Smooth muscle cell (in vitro differentiated cells): ENCODE data around the gene NOL8. TPM values are rescaled to one million over a fixed set of nuclear protein-coding genes. Genes with fewer than 3 reads are reported as not detected.

Experiments
- DNase-seq: peaks from one replicate; lab custom pipeline; 2025; ENCODE audit not compliant: unreplicated experiment; lab: John Stamatoyannopoulos, UW
- H2AFZ ChIP-seq: fragments of 200-600 bp; sonication (generic); 2 replicates; pipeline ENCODE4 v1.6.0; 2016; ENCODE audit warnings: antibody characterized with exemption, low read depth, mild to moderate bottlenecking
- H3F3A ChIP-seq: fragments of 200-600 bp; sonication (generic); 2 replicates; pipeline ENCODE4 v1.6.0; 2017; ENCODE audit warnings: antibody characterized with exemption, low read depth
- H3K27ac ChIP-seq: fragments of 200-600 bp; sonication (generic); 2 replicates; pipeline ENCODE4 v1.5.1; 2016; ENCODE audit warnings: low read depth, mild to moderate bottlenecking
- H3K27me3 ChIP-seq: fragments of 200-600 bp; sonication (generic); 2 replicates; pipeline ENCODE4 v1.6.1; 2016; ENCODE audit warnings: low read depth, mild to moderate bottlenecking
- H3K36me3 ChIP-seq: fragments of 200-600 bp; sonication (generic); 2 replicates; pipeline ENCODE4 v1.5.1; 2016; ENCODE audit warnings: low read depth
- H3K4me1 ChIP-seq: fragments of 200-600 bp; sonication (generic); 2 replicates; pipeline ENCODE4 v1.5.1; 2016; ENCODE audit warnings: low read depth
- H3K4me2 ChIP-seq: fragments of 200-600 bp; sonication (generic); 2 replicates; pipeline ENCODE4 v1.6.0; 2016; ENCODE audit warnings: mild to moderate bottlenecking
- H3K4me3 ChIP-seq: fragments of 200-600 bp; sonication (generic); 2 replicates; pipeline ENCODE4 v1.5.1; 2016; ENCODE audit warnings: mild to moderate bottlenecking
- H3K79me2 ChIP-seq: fragments of 200-600 bp; sonication (generic); 2 replicates; pipeline ENCODE4 v1.6.0; 2016; ENCODE audit warnings: low read depth, mild to moderate bottlenecking
- H3K9ac ChIP-seq: fragments of 200-600 bp; sonication (generic); 2 replicates; pipeline ENCODE4 v1.6.0; 2016; ENCODE audit warnings: low read depth
- H3K9me3 ChIP-seq: fragments of 200-600 bp; sonication (generic); replicated peaks from 2 replicates; pipeline ENCODE4 v1.5.1; 2016; ENCODE audit warnings: low read depth
- H4K20me1 ChIP-seq: fragments of 200-600 bp; sonication (generic); 2 replicates; pipeline ENCODE4 v1.6.0; 2016; ENCODE audit warnings: low read depth
- CTCF ChIP-seq: fragments of 200-600 bp; sonication (generic); IDR thresholded peaks from 2 replicates; pipeline ENCODE4 v1.5.1; 2017; ENCODE audit warnings: borderline replicate concordance, mild to moderate bottlenecking, antibody characterized with exemption; ENCODE audit not compliant: insufficient read depth, poor library complexity, severe bottlenecking
- WGBS: methylation state at CpG from one replicate; pipeline ENCODE4 v1.1.7; 2016; ENCODE audit warnings: low lambda C conversion rate; 5-methylcytosine and 5-hydroxymethylcytosine counted together
- polyA plus RNA-seq: library from polyadenylated mRNA; unstranded; fragments of >200 nt; fragmentation: Nextera tagmentation; extraction: Ambion mirVana; gene quantifications from 2 replicates; pipeline ENCODE4 v1.2.1, GENCODE V29; 2016
- total RNA-seq: library from RNA; depleted of rRNA; stranded (reverse); fragments of >200 nt; gene quantifications from 2 replicates; pipeline ENCODE4 v1.2.3, GENCODE V29; 2014

NOL8 gene
- total and polyA plus RNA-seq, 2 experiments from 2014 or later: 15.1 to 21.3 TPM

GRCh38 chr9:92270511-92270910 lies 54.6 kb downstream of the NOL8 start:
- H3K27ac ChIP-seq: no peak overlapping the region
- H3K36me3 ChIP-seq: peaks cover 53% of the 10 kb centered on the region
- H3F3A ChIP-seq: peaks cover 6% of the 10 kb centered on the region
- H2AFZ ChIP-seq: no peak overlapping the region
- no peak overlapping the region for H3K4me3 ChIP-seq
- no peak for DNase-seq
- no peak for TF ChIP-seq CTCF
- H4K20me1 ChIP-seq: peaks cover 5% of the 10 kb centered on the region
- no peaks in the 10 kb centered on the region for H3K4me1 ChIP-seq
- WGBS: 89% methylated on average over 5 of the region's 5 CpGs
- peaks cover 11% of the 10 kb centered on the region for H3K79me2 ChIP-seq
- no peak overlapping the region for H3K4me2 ChIP-seq
- no peak overlapping the region for H3K9ac ChIP-seq
- H3K27me3 ChIP-seq: no peaks in the 10 kb centered on the region
- H3K9me3 ChIP-seq: no peaks in the 10 kb centered on the region

- no peak for TF ChIP-seq CTCF
Observed at GRCh38 chr9:92266486-92266885, 58.7 kb downstream of the NOL8 start.

GRCh38 chr9:92265154-92265553 lies 60.0 kb downstream of the NOL8 start:
- no peak overlapping the region for H3K4me3 ChIP-seq
- H3K79me2 ChIP-seq: peaks cover 8% of the 10 kb centered on the region
- H3K27me3 ChIP-seq: no peaks in the 10 kb centered on the region
- no peak overlapping the region for H2AFZ ChIP-seq
- H3K36me3 ChIP-seq: peaks cover 28% of the 10 kb centered on the region
- H3K9me3 ChIP-seq: no peaks in the 10 kb centered on the region
- no peak for DNase-seq
- no peaks in the 10 kb centered on the region for H3F3A ChIP-seq
- H4K20me1 ChIP-seq: no peaks in the 10 kb centered on the region
- H3K9ac ChIP-seq: no peak overlapping the region
- TF ChIP-seq CTCF: no peak
- H3K4me2 ChIP-seq: no peak overlapping the region
- H3K4me1 ChIP-seq: no peaks in the 10 kb centered on the region
- WGBS: 89% methylated on average over 3 of the region's 3 CpGs
- no peak overlapping the region for H3K27ac ChIP-seq

More at GRCh38 chr9:92266486-92266885, 58.7 kb downstream of the NOL8 start:
- Histone ChIP-seq H3K27me3 (no peaks in the 10 kb centered on the region), H3K4me2 (no peak overlapping the region), H3K9me3 (no peaks in the 10 kb centered on the region), H2AFZ (no peak overlapping the region), H3K4me1 (no peaks in the 10 kb centered on the region), H4K20me1 (no peaks in the 10 kb centered on the region), H3K9ac (no peak overlapping the region), H3F3A (peaks cover 6% of the 10 kb centered on the region), H3K79me2 (peaks cover 12% of the 10 kb centered on the region), H3K4me3 (no peak overlapping the region), H3K36me3 (peaks cover 38% of the 10 kb centered on the region), H3K27ac (no peak overlapping the region)
- WGBS: 99% methylated on average over 4 of the region's 4 CpGs
- no peak for DNase-seq

- Histone ChIP-seq H3K4me1 (no peaks in the 10 kb centered on the region), H4K20me1 (no peaks in the 10 kb centered on the region), H3K4me2 (no peak overlapping the region), H3K27ac (no peak overlapping the region), H3K36me3 (peaks cover 17% of the 10 kb centered on the region), H3F3A (no peaks in the 10 kb centered on the region), H3K9me3 (no peaks in the 10 kb centered on the region), H2AFZ (no peak overlapping the region), H3K4me3 (no peak overlapping the region), H3K79me2 (peaks cover 3% of the 10 kb centered on the region), H3K27me3 (no peaks in the 10 kb centered on the region), H3K9ac (no peak overlapping the region)
- no peak for TF ChIP-seq CTCF
- WGBS: 77% methylated on average over 1 of the region's 1 CpG
- DNase-seq: no peak
Observed at GRCh38 chr9:92263131-92263530, 62.0 kb downstream of the NOL8 start.
